Brain pericyte (primary cell): Measurements from ENCODE around the gene TTC16.

Source experiments
- DNase-seq: peaks from one replicate; pipeline ENCODE4 v3.0.0-alpha.2; 2012; ENCODE audit warnings: low read depth, low spot score

TTC16 gene

DNA sequence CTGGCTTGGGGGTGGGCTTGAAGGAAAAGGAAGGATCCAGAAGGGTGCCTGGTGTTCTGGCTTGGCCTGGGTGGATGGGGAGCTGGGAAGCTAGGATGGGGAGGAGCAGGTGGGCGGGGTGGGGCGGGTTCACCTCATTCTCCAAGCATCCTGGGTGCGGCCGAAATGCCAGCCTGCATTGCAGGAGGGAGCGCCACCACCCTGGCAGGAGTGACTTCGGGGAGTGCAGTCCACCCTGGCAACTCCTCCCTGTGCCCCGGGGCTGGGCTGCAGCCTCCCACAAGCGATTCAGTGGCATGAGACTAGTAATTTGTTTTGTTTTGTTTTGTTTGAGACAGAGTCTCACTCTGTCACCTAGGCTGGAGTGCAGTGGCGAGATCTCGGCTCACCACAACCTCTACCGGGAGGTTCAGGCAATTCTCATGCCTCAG lies 5.5 kb downstream of the TTC16 start:
- DNase-seq = no peak

DNA sequence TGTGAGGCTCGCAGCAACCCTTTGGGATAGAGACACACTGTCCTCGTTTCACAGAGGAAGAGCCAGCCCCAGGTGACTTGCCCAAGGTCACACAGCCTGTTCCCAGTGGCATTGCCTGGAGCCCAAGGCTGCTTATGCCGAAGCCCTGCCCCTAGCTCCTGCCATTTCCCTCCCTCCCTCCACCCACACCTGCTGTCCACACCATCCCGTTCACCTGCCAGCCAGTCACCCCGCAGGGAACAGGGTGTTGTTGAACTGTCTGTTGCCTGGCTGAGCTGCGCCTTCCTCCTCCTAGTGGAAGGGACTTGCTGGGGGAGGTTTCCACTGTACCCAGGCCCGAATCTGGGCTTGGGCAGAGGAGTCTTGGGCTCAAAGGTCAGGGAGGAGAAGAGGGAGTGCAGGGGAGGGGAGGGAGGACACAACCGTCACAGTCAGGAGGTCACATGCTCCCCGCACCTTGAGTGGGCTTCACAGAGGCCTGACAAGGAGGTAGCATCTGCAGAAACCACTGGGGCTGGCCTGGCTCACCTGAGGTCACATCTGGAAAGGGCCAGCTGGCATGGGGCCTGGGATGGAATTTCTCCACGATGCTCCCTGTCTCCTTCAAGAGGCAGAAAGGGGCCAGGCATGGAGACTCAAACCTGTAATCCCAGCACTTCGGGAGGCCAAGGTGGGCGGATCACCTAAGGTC lies 6.3 kb downstream of the TTC16 start:
- no peak for DNase-seq

DNA sequence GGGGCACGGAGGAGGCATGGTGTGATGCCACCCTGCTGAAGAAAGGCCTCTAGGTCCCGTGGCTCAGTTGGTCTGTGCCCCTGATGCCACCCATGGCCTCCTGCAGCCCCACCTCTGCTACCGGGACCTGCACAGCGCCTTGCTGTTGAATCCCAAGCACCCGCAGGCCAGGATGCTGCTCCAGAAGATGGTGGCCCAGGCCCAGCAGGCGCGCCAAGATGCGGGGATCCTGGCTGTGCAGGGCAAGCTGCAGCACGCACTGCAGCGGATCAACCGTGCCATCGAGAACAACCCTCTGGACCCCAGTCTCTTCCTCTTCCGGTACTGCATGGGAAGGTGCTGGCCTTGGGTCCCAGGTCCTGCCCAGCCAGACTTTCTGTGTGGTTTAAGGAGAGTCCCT lies 7.1 kb downstream of the TTC16 start:
- no peak for DNase-seq

DNA sequence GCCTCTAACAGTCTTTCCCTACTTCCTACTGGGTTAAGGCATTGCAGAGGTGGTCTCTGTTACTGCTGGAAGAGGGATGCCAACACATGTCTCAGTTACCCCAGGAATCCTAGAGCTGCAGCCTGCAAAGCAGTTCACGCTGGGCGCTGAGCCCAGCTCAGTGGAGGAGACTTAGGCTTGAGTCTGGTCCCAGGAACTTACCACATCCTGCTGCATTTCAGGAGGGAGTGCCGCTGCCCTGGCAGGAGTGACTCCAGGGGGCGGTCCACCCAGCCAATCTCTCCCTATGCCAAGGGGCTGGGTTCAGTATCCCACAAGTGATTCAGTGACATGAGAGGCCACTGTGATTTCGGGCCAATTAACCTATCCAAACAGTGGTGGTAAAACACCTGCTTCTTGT lies 7.6 kb downstream of the TTC16 start:
- DNase-seq = no peak

DNA sequence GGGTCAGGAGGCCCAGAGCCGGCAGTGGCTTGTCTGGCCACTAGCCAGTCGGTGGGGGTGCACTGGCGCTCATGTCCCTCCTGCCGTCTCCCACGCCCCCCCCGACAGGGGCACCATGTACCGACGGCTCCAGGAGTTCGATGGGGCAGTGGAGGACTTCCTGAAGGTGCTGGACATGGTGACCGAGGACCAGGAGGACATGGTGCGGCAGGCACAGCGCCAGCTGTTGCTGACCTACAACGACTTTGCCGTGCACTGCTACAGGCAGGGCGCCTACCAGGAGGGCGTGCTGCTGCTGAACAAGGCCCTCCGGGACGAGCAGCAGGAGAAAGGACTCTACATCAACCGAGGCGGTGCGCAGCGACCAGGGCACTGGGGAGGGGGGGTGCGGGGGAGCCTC lies 8.1 kb downstream of the TTC16 start:
- no peak for DNase-seq

DNA sequence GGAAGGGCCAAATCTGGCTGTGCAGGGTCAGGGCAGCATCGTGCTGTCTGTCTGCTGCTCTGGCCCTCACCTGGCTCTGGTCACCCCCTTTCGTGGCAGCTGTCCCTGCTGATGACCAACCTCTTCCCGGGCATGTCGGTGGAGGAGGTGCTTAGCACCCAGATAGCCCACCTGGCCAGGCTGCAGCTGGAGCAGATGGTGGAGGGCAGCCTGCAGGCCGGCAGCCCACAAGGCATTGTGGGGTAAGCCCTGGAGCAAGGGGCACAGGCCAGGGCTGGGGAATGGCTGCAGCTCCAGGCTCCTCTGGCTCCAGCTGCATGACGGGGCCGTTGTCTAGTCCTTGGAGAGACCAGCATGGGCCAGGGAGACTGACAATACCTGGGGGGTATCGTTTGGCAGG lies 11.0 kb downstream of the TTC16 start:
- no peak for DNase-seq

DNA sequence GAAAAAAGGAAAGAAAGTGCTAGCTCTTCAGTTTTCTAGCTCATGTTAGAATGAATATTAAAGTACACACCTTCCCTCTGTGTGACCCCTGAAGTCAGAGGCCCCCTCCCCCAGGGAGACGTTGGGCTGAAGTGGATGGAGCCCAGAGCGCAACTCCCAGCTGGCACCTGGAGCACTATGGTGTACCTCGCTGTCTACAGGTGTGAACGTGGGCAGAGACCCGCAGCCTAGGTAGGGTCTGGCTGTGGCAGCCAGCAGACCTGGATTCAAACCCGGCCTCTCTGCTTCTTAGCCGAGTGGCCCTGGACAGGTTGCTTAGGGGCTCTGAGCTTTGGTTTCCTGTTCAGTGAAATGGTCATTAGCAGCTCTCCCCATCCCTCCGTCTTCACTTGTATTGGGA lies 12.9 kb downstream of the TTC16 start:
- DNase-seq = no peak

DNA sequence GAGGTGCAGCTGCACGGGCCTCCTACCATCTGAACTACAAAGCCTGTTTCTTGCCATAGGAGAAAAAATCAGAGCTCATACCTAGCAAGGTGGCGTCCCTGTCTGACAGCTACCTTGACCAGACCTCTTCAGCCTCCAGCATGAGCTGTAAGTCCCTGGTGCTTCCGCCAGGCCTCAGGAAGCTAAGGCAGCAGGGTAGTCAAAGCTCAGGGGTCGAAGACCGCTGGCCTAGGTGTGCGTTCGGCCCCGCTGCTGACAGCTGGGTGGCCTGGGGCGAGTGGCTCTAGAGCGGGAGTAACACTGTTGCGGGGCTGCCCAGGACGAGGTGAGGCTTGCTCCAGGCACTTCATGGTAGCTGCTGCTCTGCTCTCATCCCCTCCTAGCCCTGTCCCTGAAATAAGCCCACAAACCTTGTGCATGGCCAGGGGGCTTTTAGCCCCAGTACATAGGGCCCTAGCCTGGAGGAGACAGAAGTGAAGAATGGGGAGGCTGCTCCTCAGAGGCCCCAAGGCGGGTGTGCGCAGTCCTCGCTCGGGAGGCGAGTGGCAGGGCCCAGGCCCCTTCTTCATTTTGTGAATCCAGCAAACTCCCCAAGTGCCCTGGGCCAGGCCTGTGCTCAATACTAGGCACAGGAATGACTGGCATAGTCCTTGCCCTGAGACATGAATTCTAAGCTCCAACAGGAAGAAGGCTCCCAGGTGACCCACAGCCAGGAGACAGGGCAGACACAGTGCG lies 13.8 kb downstream of the TTC16 start:
- no peak for DNase-seq

DNA sequence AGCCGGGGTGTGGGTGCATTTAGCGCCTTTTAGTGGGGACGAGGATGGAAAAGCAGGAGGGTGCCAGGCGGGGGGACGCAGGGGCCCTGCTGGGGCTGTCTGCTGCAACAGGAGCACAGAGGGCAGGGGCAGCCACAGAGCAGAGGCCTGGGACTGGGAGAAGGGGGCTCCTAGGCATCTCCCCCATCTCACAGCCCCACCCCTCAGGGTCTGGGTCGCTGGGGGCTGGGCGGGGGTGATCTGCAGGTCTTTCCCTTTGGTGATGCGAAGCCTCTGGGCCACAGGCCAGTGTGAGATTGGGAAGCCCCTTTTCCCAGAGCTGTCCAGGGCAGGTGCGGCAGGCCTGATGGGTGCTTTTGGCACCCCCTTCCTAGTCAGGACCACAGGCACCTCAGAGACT lies 14.4 kb downstream of the TTC16 start:
- DNase-seq = no peak

DNA sequence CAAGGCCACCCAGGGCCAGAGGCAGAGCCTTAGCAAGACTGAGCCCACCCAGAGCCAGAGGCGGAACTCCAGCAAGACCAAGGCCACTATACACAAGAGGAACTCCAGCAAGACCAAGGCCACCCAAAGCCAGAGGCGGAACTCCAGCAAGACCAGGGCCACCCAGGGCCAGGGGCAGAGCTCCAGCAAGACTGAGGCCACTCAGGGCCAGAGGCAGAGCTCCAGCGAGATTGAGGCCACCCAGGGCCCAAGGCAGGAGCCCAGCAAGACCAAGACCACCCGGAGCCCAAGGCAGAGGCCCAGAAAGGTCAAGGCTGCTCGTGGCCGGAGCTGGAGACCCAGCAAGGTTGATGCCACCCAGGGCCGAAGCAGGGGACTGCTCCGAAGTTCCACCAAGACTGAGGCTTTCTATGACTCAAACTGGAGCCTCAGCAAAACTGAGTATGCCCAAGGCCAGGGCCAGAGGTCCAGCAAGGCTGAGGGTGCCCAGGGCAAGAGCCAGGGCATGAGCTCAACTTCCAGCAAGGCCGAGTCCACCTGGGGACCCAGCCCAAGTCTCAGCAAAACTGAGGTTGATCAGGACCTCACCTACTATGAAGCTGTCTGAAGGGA lies 15.0 kb downstream of the TTC16 start:
- DNase-seq = no peak

DNA sequence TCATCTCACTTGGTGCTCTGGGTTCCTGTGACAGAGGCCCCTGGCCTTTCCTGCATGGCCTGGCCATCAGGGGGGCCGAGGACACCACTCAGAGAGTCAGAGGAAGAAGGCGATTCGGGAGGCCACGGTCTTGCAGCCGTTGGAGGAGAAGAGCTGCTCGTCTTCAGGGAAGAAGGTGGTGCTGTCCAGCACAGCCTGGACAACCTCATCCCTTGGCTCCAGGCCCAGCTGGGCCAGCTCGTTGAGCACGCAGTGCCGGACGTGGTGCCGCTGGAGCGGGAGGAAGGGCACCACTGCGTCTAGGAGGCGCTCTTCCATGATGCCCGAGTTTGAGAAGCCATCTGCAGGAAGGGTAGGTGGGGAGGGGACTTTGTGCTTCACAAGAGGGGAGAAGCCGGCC lies 16.1 kb downstream of the TTC16 start:
- no peak for DNase-seq

DNA sequence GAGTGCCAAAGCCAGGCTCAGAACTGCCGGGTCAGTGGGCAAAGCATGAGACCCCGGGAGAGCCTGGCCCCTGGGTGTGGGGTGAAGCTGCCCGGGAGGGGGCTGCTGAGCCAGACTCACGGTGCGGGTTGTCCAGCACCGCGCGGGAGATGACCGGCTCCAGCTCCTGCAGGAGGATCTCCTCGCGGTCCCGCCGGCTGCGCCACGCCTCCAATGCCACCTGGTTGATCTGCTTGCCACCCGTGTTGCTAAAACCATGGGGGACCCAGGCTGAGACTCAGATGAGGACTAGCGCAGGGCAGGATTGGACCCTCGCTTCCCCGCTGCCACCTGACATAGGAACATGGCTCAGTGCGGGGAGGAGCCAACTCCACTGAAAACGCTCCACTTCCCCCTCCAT lies 16.6 kb downstream of the TTC16 start:
- DNase-seq = no peak

DNA sequence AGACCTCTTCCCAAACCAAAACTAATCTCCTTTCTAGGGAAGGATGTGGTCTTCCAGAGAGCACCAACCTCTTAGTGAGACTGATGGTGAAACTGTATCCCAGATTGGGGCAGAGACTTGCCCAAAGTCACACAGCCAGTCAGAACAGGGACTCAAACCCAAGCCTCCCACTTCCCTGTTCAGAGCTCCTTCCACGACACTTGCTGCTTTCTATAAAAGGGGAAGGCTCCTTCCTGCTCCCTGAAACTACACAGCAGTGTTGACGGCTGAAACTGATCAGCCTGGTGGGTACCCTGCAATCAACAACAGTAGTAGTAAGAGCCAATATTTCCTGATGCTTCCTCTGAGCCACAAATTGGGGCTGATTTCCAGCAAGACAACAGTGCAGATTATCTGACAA lies 17.7 kb downstream of the TTC16 start:
- no peak for DNase-seq

DNA sequence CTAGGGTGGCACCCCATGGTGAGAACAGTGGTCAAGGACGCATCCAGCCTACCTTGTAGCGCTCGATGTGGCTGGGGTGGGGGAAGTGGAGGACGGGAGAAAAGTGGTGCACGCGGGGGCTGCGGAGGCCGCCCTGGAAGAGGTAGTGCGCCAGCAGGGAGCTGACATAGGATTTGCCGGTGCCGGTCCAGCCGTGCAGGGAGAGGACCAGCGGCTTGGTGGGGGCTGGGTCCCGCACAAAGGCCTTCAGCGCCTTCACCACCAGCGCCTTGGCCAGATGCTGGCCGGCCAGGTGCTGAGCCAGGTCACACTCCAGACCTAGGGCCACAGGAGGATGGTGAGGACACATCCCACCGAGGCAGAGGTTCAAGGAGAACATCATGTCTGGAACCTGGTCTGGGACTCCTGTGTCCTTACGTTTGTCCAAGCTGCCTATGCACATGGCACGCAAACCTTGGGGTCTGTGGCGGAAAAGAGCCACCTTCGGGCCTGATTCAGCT lies 18.4 kb downstream of the TTC16 start:
- no peak for DNase-seq

DNA sequence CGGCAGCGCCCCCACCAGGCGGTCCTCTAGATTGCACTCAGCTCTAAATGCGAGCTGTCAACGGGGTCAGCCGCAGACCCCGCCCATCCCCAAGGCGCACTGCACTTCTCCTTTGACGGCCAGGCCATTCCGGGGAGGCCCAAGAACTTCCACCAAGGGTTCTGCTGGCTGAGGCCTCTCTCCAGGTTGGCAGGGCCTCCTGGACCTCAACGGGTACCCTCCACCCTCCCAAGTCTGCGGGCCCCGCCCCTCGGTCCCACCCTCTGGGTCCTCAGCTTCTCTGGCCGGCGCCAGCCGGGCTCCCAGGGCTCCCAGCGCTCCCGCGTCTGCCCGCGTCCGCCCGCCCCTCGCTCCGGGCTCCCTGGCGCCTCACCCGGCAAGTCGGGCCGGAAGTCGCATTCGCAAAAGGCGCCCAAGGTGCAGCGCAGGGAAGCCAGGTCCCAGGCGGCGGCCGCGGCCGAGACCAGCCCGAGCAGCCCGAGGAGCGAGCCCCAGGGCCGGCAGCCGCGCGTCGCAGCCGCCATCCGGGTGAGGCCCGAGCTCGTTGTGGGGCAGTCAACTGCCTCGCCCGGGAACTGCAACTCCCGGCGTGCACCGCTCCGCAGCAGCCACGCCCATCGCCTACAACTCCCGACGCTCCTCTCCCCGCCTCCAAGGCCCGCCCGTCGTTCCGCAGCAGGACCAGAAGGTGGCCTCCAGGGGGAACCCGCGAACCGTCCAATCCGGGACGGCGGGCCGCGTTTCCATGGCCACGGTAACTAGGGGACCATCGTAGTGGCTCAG lies 19.1 kb downstream of the TTC16 start, which contains the start of gene TOR2A:
Gene TOR2A (minus strand): TSS at position 548 of the 783 bp plus-strand sequence. CDS start 24 bp downstream, at position 524.
- peak; percentile 92 for DNase-seq

DNA sequence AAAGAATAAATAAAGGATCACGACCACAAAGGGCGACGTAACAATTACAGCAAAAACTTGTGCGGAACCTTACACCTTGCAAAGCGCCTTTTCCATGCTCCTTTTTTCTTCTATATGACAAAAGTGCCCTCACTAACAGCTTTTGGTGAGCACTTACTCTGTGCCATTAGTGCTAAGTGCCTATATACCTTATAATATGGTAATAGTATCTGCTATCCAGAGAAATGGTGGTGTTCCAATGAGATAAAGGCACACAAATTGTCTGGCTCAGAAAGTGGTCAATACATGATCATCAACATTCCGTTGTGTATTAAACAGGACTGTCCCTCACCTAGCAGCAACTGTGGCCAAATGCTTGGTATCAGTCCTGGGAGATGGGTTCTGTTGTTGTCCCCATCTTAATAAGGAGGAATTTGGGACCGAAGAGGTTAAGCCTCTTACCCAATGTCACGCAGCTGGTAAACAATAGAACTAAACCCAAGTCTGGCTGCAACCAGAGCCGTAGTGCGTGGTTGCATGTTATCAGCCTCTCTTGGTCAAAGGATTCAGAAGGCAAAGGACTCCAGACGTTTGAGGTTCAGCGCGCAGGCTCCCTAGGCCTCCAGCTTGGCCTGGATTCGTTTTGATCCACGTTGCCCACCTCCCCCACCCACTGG lies 19.8 kb downstream of the TTC16 start:
- DNase-seq = no peak

DNA sequence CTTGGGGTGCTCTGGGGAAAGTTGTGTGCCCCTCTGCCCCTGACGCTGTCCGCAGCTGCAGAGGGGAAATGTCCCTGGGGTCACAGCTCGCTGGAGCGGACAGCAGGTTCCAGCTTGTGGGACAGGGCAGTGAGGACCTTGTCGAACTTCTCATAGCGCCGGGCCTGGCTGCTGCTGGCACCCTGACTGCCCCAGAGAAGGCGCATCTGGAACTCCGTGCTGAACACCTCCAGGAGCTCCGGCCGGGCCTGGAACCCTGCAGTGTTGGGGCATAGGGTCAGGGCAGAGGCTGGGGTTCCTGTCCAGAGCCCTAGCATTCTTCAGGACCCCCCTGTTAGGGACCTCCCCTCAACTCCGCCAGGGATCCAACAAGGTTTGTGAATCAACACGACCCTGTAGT lies 22.8 kb downstream of the TTC16 start:
- DNase-seq = no peak

DNA sequence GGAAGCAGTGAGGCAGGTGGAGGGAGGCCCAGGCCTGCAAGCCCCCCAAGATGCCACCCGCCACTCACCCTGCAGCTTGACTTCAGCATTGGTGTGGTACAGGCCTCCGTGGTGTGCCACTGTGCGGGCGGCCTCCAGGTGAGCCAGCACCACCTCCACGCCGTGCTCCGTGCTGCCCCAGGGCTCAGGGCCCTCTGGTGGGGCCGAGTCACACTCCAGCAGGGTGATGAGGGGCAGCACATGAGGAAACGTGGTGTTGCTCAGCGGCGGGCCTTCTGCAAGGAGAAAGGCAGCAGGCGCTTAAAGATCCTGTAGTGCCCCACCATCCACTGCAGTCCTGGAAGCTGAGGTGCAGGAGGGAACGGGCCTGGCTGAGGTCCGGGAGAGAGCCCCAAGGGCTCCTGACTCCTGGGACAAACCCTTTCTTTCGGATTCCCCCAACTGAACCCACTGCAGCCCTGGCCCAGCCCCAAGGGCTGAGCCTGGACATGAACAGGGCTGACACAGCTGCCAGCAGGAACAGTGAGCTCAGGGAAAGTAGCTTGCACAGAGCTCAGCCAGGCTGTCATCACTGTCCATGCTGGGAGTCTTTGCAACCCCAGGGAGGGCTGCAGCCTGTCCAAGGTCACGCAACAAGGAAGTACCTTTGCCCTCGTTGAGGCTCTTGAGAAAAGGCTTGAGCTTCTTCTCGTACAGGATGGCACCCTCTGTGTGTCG lies 23.9 kb downstream of the TTC16 start:
- DNase-seq = no peak

DNA sequence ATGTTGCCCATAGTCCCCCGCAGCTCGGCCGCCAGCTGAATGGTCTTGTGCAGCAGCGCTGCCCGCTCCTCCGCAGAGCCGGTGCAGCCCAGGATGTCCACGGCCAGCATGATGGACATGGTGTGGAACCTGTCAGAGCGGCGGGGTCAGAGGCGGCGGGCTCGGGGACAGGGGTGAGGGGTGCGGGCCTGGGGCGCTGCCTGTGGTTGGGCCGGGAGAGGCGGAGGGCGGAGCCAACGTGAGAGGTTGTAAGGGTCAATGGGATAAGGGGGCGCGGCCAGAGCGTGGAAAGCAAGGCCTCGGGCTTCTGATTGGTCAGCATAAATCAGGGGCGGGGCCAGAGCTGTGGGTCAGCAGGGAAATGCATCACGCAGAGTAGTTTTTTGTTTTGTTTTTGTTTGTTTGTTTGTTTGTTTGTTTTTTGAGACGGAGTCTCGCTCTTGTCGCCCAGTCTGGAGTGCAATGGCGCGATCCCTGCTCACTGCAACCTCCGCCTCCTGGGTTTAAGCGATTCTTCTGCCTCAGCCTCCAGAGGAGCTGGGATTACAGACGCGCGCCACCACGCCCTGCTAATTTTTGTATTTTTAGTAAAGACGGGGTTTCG lies 26.1 kb downstream of the TTC16 start:
- no peak for DNase-seq

DNA sequence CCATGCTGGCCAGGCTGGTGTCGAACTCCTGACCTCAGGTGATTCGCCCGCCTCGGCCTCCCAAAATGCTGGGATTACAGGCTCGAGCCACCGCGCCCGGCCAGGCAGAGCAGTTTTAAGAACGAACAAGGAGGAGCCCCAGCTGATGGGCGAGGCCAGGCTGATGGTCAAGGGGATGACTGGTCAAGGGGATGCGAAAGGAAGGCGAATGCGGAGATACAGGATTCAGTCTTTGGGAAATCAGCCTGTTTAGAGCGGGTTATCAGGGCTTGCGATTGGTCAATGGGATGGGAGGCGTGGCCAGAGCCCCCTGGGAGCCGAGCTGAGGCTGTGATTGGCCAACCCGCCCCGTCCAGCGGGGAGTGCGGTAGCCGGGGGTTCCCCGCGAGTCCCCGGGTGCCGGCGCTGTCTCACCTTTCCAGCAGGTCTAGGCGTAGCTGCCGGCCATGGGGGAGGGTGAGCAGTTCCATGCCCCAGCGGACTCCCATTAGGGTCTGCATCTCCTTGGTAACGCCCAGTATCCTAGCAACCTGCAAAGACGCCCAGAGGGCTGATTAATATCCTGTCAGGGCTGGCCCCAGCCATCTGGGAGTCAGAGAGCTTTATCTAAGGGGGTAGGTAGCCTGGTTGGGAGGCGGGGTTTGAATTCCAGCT lies 26.7 kb downstream of the TTC16 start:
- DNase-seq = no peak
